ENCODE results near the gene SMYD3. TPM values are rescaled to one million over a fixed set of nuclear protein-coding genes. Genes with fewer than 3 reads are reported as not detected.

The SMYD3 gene
- total RNA-seq, 3 donors from 2014 or later (not counting 1 experiment from before 2014, with no cell fraction given) = 43.6 to 48.0 (median 46.1) TPM

DNA sequence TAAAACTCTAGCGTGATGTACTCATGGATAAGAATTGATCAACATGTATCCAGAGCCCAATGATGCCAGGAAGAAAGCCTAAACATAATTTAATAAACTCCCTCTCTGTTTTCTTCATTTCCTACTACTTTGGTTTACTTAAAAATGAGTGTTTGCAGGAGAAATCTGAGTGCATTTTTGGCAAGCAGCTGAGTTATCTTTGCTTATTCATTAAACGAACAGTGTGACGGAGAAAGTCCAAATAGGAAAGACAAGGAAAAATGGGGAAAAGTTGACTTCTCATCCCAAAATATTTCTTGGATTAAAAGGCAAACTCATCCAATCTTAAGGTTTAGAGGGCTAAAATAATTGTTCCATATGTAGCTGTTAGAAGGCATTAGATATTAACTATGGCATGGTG is 496.7 kb downstream of the SMYD3 start:
- no peaks in the 10 kb centered on the region for H3K9me3 Mint-ChIP-seq
- no peaks in the 10 kb centered on the region for H3K27me3 ChIP-seq (ENCODE audit: control insufficient read depth, insufficient read depth, low read length)
- no peaks in the 10 kb centered on the region for H3K4me1 ChIP-seq (ENCODE audit: control insufficient read depth, insufficient read depth, low read length)
- no peaks in the 10 kb centered on the region for H3K27me3 Mint-ChIP-seq (ENCODE audit: low read depth in 2 of 2)
- no peak overlapping the region for H3K27ac Mint-ChIP-seq
- TF ChIP-seq, protein P1, sequence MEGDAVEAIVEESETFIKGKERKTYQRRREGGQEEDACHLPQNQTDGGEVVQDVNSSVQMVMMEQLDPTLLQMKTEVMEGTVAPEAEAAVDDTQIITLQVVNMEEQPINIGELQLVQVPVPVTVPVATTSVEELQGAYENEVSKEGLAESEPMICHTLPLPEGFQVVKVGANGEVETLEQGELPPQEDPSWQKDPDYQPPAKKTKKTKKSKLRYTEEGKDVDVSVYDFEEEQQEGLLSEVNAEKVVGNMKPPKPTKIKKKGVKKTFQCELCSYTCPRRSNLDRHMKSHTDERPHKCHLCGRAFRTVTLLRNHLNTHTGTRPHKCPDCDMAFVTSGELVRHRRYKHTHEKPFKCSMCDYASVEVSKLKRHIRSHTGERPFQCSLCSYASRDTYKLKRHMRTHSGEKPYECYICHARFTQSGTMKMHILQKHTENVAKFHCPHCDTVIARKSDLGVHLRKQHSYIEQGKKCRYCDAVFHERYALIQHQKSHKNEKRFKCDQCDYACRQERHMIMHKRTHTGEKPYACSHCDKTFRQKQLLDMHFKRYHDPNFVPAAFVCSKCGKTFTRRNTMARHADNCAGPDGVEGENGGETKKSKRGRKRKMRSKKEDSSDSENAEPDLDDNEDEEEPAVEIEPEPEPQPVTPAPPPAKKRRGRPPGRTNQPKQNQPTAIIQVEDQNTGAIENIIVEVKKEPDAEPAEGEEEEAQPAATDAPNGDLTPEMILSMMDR (IDR thresholded peaks at IDR 0.05) = no peak
- ATAC-seq (no peak), DNase-seq (no peak)
- H3K4me3 ChIP-seq (ENCODE audit: low read length) = no peak overlapping the region
- peaks cover 0 to 8% of the 10 kb centered on the region in 2 donors for H3K4me1 Mint-ChIP-seq
- intact Hi-C loops (cut with micrococcal nuclease) = loop anchor here (10.0 kb wide), 1 partner anchor 744 kb away; no protein-coding TSS in a partner anchor
- 89% methylated on average over 3 of the region's 3 CpGs for WGBS (ENCODE audit: insufficient coverage)
- H3K9me3 ChIP-seq (ENCODE audit: control insufficient read depth, insufficient read depth, low read length) = no peaks in the 10 kb centered on the region
- H3K36me3 Mint-ChIP-seq = no peaks in the 10 kb centered on the region
- H3K36me3 ChIP-seq (ENCODE audit: control insufficient read depth, insufficient read depth, low read length) = no peaks in the 10 kb centered on the region
- H3K4me3 Mint-ChIP-seq = no peak overlapping the region
- H3K27ac ChIP-seq (ENCODE audit: low read length) = no peak overlapping the region

DNA sequence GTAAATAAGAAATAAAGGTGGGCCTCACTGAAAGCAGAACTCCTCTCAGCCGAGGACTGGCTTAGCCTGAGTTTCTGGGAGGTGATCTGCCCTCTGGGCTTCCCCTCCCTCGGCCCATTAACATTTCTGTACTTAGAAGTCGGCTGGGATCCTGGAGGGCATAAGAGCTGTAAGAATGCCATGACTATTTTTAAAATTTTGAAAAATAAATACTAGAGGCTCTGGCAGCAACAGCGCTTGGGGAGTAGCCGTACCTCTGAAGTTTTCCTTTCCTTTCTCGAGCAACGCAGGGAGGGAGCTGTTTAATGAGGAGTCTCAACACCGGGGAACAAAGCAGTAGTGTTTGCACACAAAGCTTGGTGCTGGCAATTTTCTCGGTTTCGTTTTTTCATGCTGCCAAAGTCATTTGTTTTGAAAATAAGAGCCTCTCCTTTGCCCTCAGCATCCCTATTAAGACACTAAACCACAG is 498.7 kb downstream of the SMYD3 start:
- intact Hi-C loops (cut with micrococcal nuclease) = no loop called here
- no peak for DNase-seq
- Histone ChIP-seq H3K36me3 (ENCODE audit: control insufficient read depth, insufficient read depth, low read length) (no peaks in the 10 kb centered on the region), H3K27ac (ENCODE audit: low read length) (no peak overlapping the region), H3K27me3 (ENCODE audit: control insufficient read depth, insufficient read depth, low read length) (no peaks in the 10 kb centered on the region), H3K4me1 (ENCODE audit: control insufficient read depth, insufficient read depth, low read length) (no peaks in the 10 kb centered on the region), H3K9me3 (ENCODE audit: control insufficient read depth, insufficient read depth, low read length) (no peaks in the 10 kb centered on the region), H3K4me3 (ENCODE audit: low read length) (no peak overlapping the region)
- H3K27ac Mint-ChIP-seq = no peak overlapping the region
- H3K9me3 Mint-ChIP-seq = no peaks in the 10 kb centered on the region
- no peak for ATAC-seq
- peaks cover 0 to 8% of the 10 kb centered on the region in 2 donors for H3K4me1 Mint-ChIP-seq
- WGBS (ENCODE audit: insufficient coverage) = 94% methylated on average over 10 of the region's 10 CpGs
- no peaks in the 10 kb centered on the region for H3K27me3 Mint-ChIP-seq (ENCODE audit: low read depth in 2 of 2)
- TF ChIP-seq, protein P1 (IDR thresholded peaks at IDR 0.05) = no peak
- H3K36me3 Mint-ChIP-seq = no peaks in the 10 kb centered on the region
- H3K4me3 Mint-ChIP-seq = no peak overlapping the region

DNA sequence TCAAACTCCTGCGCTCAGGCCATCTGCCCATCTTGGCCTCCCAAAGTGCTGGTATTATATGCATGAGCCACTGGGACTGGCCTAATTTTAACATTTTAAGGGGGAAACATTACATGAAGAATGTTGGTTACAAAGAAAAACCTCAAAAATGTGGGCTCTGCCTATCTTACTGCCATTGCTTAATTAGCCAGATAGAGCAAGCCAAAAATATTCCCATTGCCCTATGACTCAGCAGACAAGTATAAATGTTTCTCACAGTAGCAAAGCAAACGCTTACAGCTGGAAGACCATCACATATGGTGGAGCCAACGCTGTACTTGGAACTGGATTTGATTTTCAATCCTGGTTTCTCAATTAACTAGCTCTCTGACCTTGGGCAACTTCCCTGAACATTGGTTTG is 502.0 kb downstream of the SMYD3 start:
- TF ChIP-seq, protein P1 (IDR thresholded peaks at IDR 0.05) = no peak
- H3K36me3 ChIP-seq (ENCODE audit: control insufficient read depth, insufficient read depth, low read length) = no peaks in the 10 kb centered on the region
- intact Hi-C loops (cut with micrococcal nuclease) = no loop called here
- Mint-ChIP-seq H3K27ac (no peak overlapping the region), H3K9me3 (no peaks in the 10 kb centered on the region), H3K4me3 (no peak overlapping the region), H3K36me3 (no peaks in the 10 kb centered on the region), H3K4me1 (peaks cover 0 to 7% of the 10 kb centered on the region in 2 donors), H3K27me3 (ENCODE audit: low read depth in 2 of 2) (no peaks in the 10 kb centered on the region)
- H3K4me1 ChIP-seq (ENCODE audit: control insufficient read depth, insufficient read depth, low read length) = no peaks in the 10 kb centered on the region
- H3K27ac ChIP-seq (ENCODE audit: low read length) = no peak overlapping the region
- no peaks in the 10 kb centered on the region for H3K27me3 ChIP-seq (ENCODE audit: control insufficient read depth, insufficient read depth, low read length)
- H3K9me3 ChIP-seq (ENCODE audit: control insufficient read depth, insufficient read depth, low read length) = no peaks in the 10 kb centered on the region
- no peak for DNase-seq
- H3K4me3 ChIP-seq (ENCODE audit: low read length) = no peak overlapping the region
- 95% methylated on average over 3 of the region's 3 CpGs for WGBS (ENCODE audit: insufficient coverage)
- ATAC-seq = no peak

DNA sequence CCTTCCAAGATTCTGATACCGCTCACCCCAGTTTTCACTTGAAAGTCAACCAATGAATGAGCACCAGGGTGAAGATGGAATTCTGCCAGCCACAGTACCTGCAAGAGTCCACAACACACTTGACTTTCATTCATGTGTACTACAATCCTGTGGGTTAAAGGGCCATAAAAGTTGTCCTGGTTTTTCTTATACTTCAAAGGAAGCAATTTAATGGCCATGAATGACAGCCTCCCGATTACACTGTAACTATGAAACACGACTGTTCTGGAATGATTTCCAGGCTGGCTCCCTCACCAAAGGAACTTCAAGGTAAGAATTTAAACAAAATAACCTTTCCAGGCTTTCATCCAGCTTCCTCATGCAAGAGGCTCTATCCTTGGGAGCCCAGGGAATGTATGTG is 502.8 kb downstream of the SMYD3 start:
- no peaks in the 10 kb centered on the region for H3K4me1 ChIP-seq (ENCODE audit: control insufficient read depth, insufficient read depth, low read length)
- no peaks in the 10 kb centered on the region for H3K36me3 ChIP-seq (ENCODE audit: control insufficient read depth, insufficient read depth, low read length)
- H3K27me3 Mint-ChIP-seq (ENCODE audit: low read depth in 2 of 2) = no peaks in the 10 kb centered on the region
- H3K4me3 ChIP-seq (ENCODE audit: low read length) = no peak overlapping the region
- intact Hi-C loops (cut with micrococcal nuclease) = loop anchor here (5.0 kb wide), 1 partner anchor 642 kb away; no protein-coding TSS in a partner anchor
- H3K27me3 ChIP-seq (ENCODE audit: control insufficient read depth, insufficient read depth, low read length) = no peaks in the 10 kb centered on the region
- no peak for DNase-seq
- H3K36me3 Mint-ChIP-seq = no peaks in the 10 kb centered on the region
- WGBS (ENCODE audit: insufficient coverage) = 87% methylated on average over 2 of the region's 3 CpGs
- H3K4me3 Mint-ChIP-seq = no peak overlapping the region
- ATAC-seq = no peak
- H3K27ac ChIP-seq (ENCODE audit: low read length) = no peak overlapping the region
- H3K27ac Mint-ChIP-seq = no peak overlapping the region
- TF ChIP-seq, protein P1 (IDR thresholded peaks at IDR 0.05) = no peak
- H3K9me3 Mint-ChIP-seq = no peaks in the 10 kb centered on the region
- peaks cover 0 to 7% of the 10 kb centered on the region in 2 donors for H3K4me1 Mint-ChIP-seq
- H3K9me3 ChIP-seq (ENCODE audit: control insufficient read depth, insufficient read depth, low read length) = no peaks in the 10 kb centered on the region

Data from natural killer cell (primary cell).